Karpas-422 (cell line): ENCODE data around the gene ITGB7. TPM values are rescaled to one million over a fixed set of nuclear protein-coding genes. Genes with fewer than 3 reads are reported as not detected.
A peak's percentile ranks its signal among the peaks of the same experiment; 100 is the strongest.

ENCODE experiments used
- DNase-seq: peaks from one replicate; pipeline ENCODE4 v3.0.0-alpha.2; 2015
- H2AFZ ChIP-seq: fragments of 200-600 bp; sonication (generic); 2 replicates; pipeline ENCODE4 v1.6.1; 2014; ENCODE audit warnings: antibody characterized with exemption, low read length, mixed read lengths
- H3K27ac ChIP-seq: fragments of 200-600 bp; sonication (generic); 2 replicates; pipeline ENCODE4 v1.5.1; 2014; ENCODE audit warnings: mild to moderate bottlenecking, low read length, moderate library complexity
- H3K27me3 ChIP-seq: fragments of 200-600 bp; sonication (generic); 2 replicates; pipeline ENCODE4 v1.6.1; 2014; ENCODE audit warnings: low read length, mixed read lengths
- H3K36me3 ChIP-seq: fragments of 200-600 bp; sonication (generic); 2 replicates; pipeline ENCODE4 v1.6.1; 2014; ENCODE audit warnings: low read length, mixed read lengths; ENCODE audit not compliant: insufficient read depth
- H3K4me1 ChIP-seq: fragments of 200-600 bp; sonication (generic); 2 replicates; pipeline ENCODE4 v1.6.1; 2014; ENCODE audit warnings: mild to moderate bottlenecking, low read length, mixed read lengths
- H3K4me2 ChIP-seq: fragments of 200-600 bp; sonication (generic); 2 replicates; pipeline ENCODE4 v1.6.1; 2014; ENCODE audit warnings: low read length, low read depth, mild to moderate bottlenecking; ENCODE audit not compliant: poor library complexity, severe bottlenecking
- H3K4me3 ChIP-seq: fragments of 200-600 bp; sonication (generic); 2 replicates; pipeline ENCODE4 v1.5.1; 2014; ENCODE audit warnings: mild to moderate bottlenecking, antibody characterized with exemption, low read length, mixed read lengths
- H3K79me2 ChIP-seq: fragments of 200-600 bp; sonication (generic); 2 replicates; pipeline ENCODE4 v1.6.1; 2014; ENCODE audit warnings: mild to moderate bottlenecking, low read length, mixed read lengths
- H3K9ac ChIP-seq: fragments of 200-600 bp; sonication (generic); 2 replicates; pipeline ENCODE4 v1.6.0; 2014; ENCODE audit warnings: low read length
- H3K9me2 ChIP-seq: fragments of 200-600 bp; sonication (generic), shearing (Covaris generic); replicated peaks from 2 replicates; pipeline ENCODE4 v1.6.0; 2014; ENCODE audit warnings: mild to moderate bottlenecking, low read length, moderate library complexity; ENCODE audit not compliant: insufficient read depth
- H3K9me3 ChIP-seq: fragments of 300-700, 200-600 bp; sonication (generic); 2 replicates; pipeline ENCODE4 v1.6.1; 2014; ENCODE audit warnings: low read length, mixed read lengths
- H4K20me1 ChIP-seq: fragments of 200-600 bp; sonication (generic); 2 replicates; pipeline ENCODE4 v1.6.1; 2014; ENCODE audit warnings: mild to moderate bottlenecking, antibody characterized with exemption, low read length, low read depth; ENCODE audit not compliant: insufficient read depth
- total RNA-seq: library from RNA; depleted of rRNA; stranded (reverse); fragments of >200 nt; shearing (Covaris generic); gene quantifications from 2 replicates; pipeline ENCODE4 v1.2.3, GENCODE V29; 2014; ENCODE audit warnings: low replicate concordance

Gene ITGB7
- total RNA-seq, 1 experiment from 2014 or later, result 124 TPM

- no peaks in the 10 kb centered on the region for H3K9me3 ChIP-seq
- no peak overlapping the region for H2AFZ ChIP-seq
- H3K79me2 ChIP-seq, result no peaks in the 10 kb centered on the region
- H3K27ac ChIP-seq, result no peak overlapping the region
- no peak for DNase-seq
- H4K20me1 ChIP-seq, result no peaks in the 10 kb centered on the region
- H3K9me2 ChIP-seq, result no peaks in the 10 kb centered on the region
- no peak overlapping the region for H3K9ac ChIP-seq
- H3K36me3 ChIP-seq, result no peaks in the 10 kb centered on the region
- no peak overlapping the region for H3K4me2 ChIP-seq
- no peaks in the 10 kb centered on the region for H3K27me3 ChIP-seq
- H3K4me1 ChIP-seq, result peaks cover 12% of the 10 kb centered on the region
- no peak overlapping the region for H3K4me3 ChIP-seq
Measured at GRCh38 chr12:53226815-53227214, 19.8 kb upstream of the ITGB7 start.

- no peak overlapping the region for H2AFZ ChIP-seq
- H3K4me1 ChIP-seq, result peaks cover 13% of the 10 kb centered on the region
- no peak overlapping the region for H3K27ac ChIP-seq
- no peaks in the 10 kb centered on the region for H3K9me3 ChIP-seq
- no peak overlapping the region for H3K4me3 ChIP-seq
- no peak overlapping the region for H3K4me2 ChIP-seq
- H3K9ac ChIP-seq, result no peak overlapping the region
- no peaks in the 10 kb centered on the region for H3K9me2 ChIP-seq
- no peaks in the 10 kb centered on the region for H3K27me3 ChIP-seq
- no peak for DNase-seq
- no peaks in the 10 kb centered on the region for H3K79me2 ChIP-seq
- H4K20me1 ChIP-seq, result no peaks in the 10 kb centered on the region
- H3K36me3 ChIP-seq, result no peaks in the 10 kb centered on the region
Measured at GRCh38 chr12:53225635-53226424, 18.8 kb upstream of the ITGB7 start.

GRCh38 chr12:53224897-53225634, 18.0 kb upstream of the ITGB7 start:
- no peak overlapping the region for H3K9ac ChIP-seq
- DNase-seq, result no peak
- no peaks in the 10 kb centered on the region for H3K9me3 ChIP-seq
- H3K36me3 ChIP-seq, result no peaks in the 10 kb centered on the region
- H3K27ac ChIP-seq, result no peak overlapping the region
- no peak overlapping the region for H2AFZ ChIP-seq
- H4K20me1 ChIP-seq, result no peaks in the 10 kb centered on the region
- H3K4me3 ChIP-seq, result no peak overlapping the region
- no peaks in the 10 kb centered on the region for H3K27me3 ChIP-seq
- H3K79me2 ChIP-seq, result no peaks in the 10 kb centered on the region
- H3K4me1 ChIP-seq, result peaks cover 18% of the 10 kb centered on the region
- no peaks in the 10 kb centered on the region for H3K9me2 ChIP-seq
- H3K4me2 ChIP-seq, result no peak overlapping the region

GRCh38 chr12:53224061-53224896, 17.2 kb upstream of the ITGB7 start:
- Histone ChIP-seq H3K4me2 (no peak overlapping the region), H3K36me3 (no peaks in the 10 kb centered on the region), H3K9me2 (no peaks in the 10 kb centered on the region), H3K27ac (no peak overlapping the region), H3K9me3 (no peaks in the 10 kb centered on the region), H3K9ac (no peak overlapping the region), H4K20me1 (no peaks in the 10 kb centered on the region), H3K4me3 (no peak overlapping the region), H3K4me1 (peaks cover 26% of the 10 kb centered on the region), H2AFZ (no peak overlapping the region), H3K27me3 (0 out of 2 replicates have a peak, but pooled peaks cover 3% of the 10 kb centered on the region), H3K79me2 (no peaks in the 10 kb centered on the region)
- no peak for DNase-seq

- Histone ChIP-seq H4K20me1 (no peaks in the 10 kb centered on the region), H3K36me3 (no peaks in the 10 kb centered on the region), H3K9me3 (no peaks in the 10 kb centered on the region), H3K27me3 (0 out of 2 replicates have a peak, but pooled peaks cover 3% of the 10 kb centered on the region), H3K9me2 (no peaks in the 10 kb centered on the region), H3K9ac (no peak overlapping the region), H3K4me1 (peaks cover 28% of the 10 kb centered on the region), H3K79me2 (no peaks in the 10 kb centered on the region), H3K4me3 (no peak overlapping the region), H2AFZ (no peak overlapping the region), H3K27ac (no peak overlapping the region), H3K4me2 (no peak overlapping the region)
- DNase-seq, result no peak
Measured at GRCh38 chr12:53223389-53224060, 16.5 kb upstream of the ITGB7 start.

GRCh38 chr12:53222806-53223261, 15.8 kb upstream of the ITGB7 start:
- Histone ChIP-seq H2AFZ (no peak overlapping the region), H3K9ac (no peak overlapping the region), H3K36me3 (no peaks in the 10 kb centered on the region), H3K27ac (no peak overlapping the region), H3K9me2 (no peaks in the 10 kb centered on the region), H3K4me2 (no peak overlapping the region), H4K20me1 (no peaks in the 10 kb centered on the region), H3K79me2 (no peaks in the 10 kb centered on the region), H3K9me3 (no peaks in the 10 kb centered on the region), H3K27me3 (0 out of 2 replicates have a peak, but pooled peaks cover 3% of the 10 kb centered on the region), H3K4me3 (no peak overlapping the region), H3K4me1 (peaks cover 28% of the 10 kb centered on the region)
- no peak for DNase-seq

GRCh38 chr12:53222170-53222721, 15.2 kb upstream of the ITGB7 start:
- peak overlapping the region; percentile 67 for H3K4me3 ChIP-seq
- H3K4me2 ChIP-seq, result peak overlapping the region; percentile 100
- no peak overlapping the region; the same call in 1 of the 2 replicates for H2AFZ ChIP-seq
- H3K4me1 ChIP-seq, result peaks cover 28% of the 10 kb centered on the region
- H4K20me1 ChIP-seq, result no peaks in the 10 kb centered on the region
- H3K9me3 ChIP-seq, result no peaks in the 10 kb centered on the region
- H3K36me3 ChIP-seq, result no peaks in the 10 kb centered on the region
- DNase-seq, result no peak
- H3K9ac ChIP-seq, result peak overlapping the region; percentile 91
- H3K79me2 ChIP-seq, result no peaks in the 10 kb centered on the region
- H3K27me3 ChIP-seq, result 0 out of 2 replicates have a peak, but pooled peaks cover 3% of the 10 kb centered on the region
- no peak overlapping the region for H3K27ac ChIP-seq
- H3K9me2 ChIP-seq, result no peaks in the 10 kb centered on the region
